ENCODE results near the gene LINGO4.

LINGO4 gene

GRCh38 chr1:151829352-151830046 is 24.3 kb upstream of the LINGO4 start:
- in situ Hi-C loops (cut with HindIII; ENCODE audit: low pct_ligation_motif_present, low sequenced_read_pairs): no loop called here
- Histone ChIP-seq H3K36me3 (replicated peaks) (no peaks in the 10 kb centered on the region), H3K27me3 (replicated peaks) (no peaks in the 10 kb centered on the region), H3K4me3 (ENCODE audit: low read depth, low read length) (no peak overlapping the region), H3K27ac (no peak overlapping the region)
- DNase-seq: no peak
- TF ChIP-seq, protein P1, sequence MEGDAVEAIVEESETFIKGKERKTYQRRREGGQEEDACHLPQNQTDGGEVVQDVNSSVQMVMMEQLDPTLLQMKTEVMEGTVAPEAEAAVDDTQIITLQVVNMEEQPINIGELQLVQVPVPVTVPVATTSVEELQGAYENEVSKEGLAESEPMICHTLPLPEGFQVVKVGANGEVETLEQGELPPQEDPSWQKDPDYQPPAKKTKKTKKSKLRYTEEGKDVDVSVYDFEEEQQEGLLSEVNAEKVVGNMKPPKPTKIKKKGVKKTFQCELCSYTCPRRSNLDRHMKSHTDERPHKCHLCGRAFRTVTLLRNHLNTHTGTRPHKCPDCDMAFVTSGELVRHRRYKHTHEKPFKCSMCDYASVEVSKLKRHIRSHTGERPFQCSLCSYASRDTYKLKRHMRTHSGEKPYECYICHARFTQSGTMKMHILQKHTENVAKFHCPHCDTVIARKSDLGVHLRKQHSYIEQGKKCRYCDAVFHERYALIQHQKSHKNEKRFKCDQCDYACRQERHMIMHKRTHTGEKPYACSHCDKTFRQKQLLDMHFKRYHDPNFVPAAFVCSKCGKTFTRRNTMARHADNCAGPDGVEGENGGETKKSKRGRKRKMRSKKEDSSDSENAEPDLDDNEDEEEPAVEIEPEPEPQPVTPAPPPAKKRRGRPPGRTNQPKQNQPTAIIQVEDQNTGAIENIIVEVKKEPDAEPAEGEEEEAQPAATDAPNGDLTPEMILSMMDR (IDR thresholded peaks at IDR 0.05; ENCODE audit: low read depth, low read length, missing control alignments): no peak

DNA sequence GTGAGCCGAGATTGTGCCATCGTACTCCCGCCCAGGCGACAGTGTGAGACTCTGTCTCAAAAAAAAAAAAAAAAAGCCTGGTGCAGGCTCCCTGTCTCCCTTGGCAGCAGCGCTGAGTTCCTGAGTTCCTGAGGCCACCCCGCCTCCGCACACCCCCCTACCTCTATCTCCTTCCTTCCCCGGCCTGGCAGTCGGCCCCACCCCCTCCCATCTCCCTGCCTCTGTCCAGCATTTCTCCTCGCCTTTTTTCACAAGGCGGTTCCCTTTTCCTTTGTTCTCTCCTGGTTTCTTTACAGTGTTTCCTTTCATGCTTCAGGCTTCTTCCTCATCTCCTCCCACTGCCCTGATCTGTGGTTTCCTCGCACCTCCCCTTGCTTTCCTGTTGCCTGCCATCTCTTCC is 23.7 kb upstream of the LINGO4 start:
- Histone ChIP-seq H3K27ac (no peak overlapping the region), H3K36me3 (replicated peaks) (no peaks in the 10 kb centered on the region), H3K4me3 (ENCODE audit: low read depth, low read length) (no peak overlapping the region), H3K27me3 (replicated peaks) (no peaks in the 10 kb centered on the region)
- in situ Hi-C loops (cut with HindIII; ENCODE audit: low pct_ligation_motif_present, low sequenced_read_pairs): no loop called here
- peak; percentile 12 for DNase-seq
- TF ChIP-seq, protein P1 (IDR thresholded peaks at IDR 0.05; ENCODE audit: low read depth, low read length, missing control alignments): no peak

GRCh38 chr1:151827853-151828252 is 22.6 kb upstream of the LINGO4 start:
- H3K27ac ChIP-seq: no peak overlapping the region
- peaks cover 4% of the 10 kb centered on the region for H3K27me3 ChIP-seq (replicated peaks)
- in situ Hi-C loops (cut with HindIII; ENCODE audit: low pct_ligation_motif_present, low sequenced_read_pairs): no loop called here
- H3K36me3 ChIP-seq (replicated peaks): no peaks in the 10 kb centered on the region
- DNase-seq: no peak
- H3K4me3 ChIP-seq (ENCODE audit: low read depth, low read length): no peak overlapping the region
- TF ChIP-seq, protein P1 (IDR thresholded peaks at IDR 0.05; ENCODE audit: low read depth, low read length, missing control alignments): no peak

- Histone ChIP-seq H3K36me3 (replicated peaks) (no peaks in the 10 kb centered on the region), H3K27ac (no peak overlapping the region), H3K4me3 (ENCODE audit: low read depth, low read length) (no peak overlapping the region), H3K27me3 (replicated peaks) (peaks cover 6% of the 10 kb centered on the region)
- no peak for DNase-seq
- in situ Hi-C loops (cut with HindIII; ENCODE audit: low pct_ligation_motif_present, low sequenced_read_pairs): no loop called here
- TF ChIP-seq, protein P1 (IDR thresholded peaks at IDR 0.05; ENCODE audit: low read depth, low read length, missing control alignments): no peak
Measured at GRCh38 chr1:151825751-151826660, 20.8 kb upstream of the LINGO4 start.

DNA sequence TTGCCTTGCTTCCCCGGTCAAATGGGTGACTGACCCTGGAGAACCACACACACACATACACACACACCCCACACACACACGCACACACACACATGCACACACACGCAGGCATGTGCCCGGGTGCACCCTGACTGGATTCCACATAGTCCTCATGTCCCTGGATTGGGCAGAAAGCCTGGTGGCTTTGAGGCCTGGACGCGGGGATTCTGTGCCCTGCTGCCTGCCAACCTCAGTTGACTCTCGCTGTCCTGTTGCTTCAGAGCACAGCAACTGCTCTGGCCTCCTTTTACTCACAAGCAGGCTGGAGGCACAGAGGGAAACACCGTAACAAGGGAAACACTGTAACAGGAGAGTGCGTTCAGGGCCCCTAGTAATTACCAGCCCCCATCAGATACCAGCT is 20.0 kb upstream of the LINGO4 start:
- Histone ChIP-seq H3K27me3 (replicated peaks) (peaks cover 6% of the 10 kb centered on the region), H3K27ac (no peak overlapping the region), H3K4me3 (ENCODE audit: low read depth, low read length) (no peak overlapping the region), H3K36me3 (replicated peaks) (no peaks in the 10 kb centered on the region)
- TF ChIP-seq, protein P1 (IDR thresholded peaks at IDR 0.05; ENCODE audit: low read depth, low read length, missing control alignments): no peak
- in situ Hi-C loops (cut with HindIII; ENCODE audit: low pct_ligation_motif_present, low sequenced_read_pairs): no loop called here
- DNase-seq: no peak

All from brain microvascular endothelial cell (primary cell).